SK-N-SH (cell line): ENCODE measurements around the gene TMEM232. TPM values are rescaled to one million over a fixed set of nuclear protein-coding genes. Genes with fewer than 3 reads are reported as not detected.

ENCODE experiments used
- CTCF ChIA-PET: fragments of 300-600, 350-600 bp; formaldehyde crosslinking; extraction: SDS; loops from one replicate; lab custom pipeline; 2021; lab: Yijun Ruan, JAX
- POLR2A ChIA-PET: fragments of 350-600 bp; sonication (Branson Sonifier 250); formaldehyde crosslinking; extraction: SDS; loops from one replicate; lab custom pipeline; 2020; ENCODE audit warnings: antibody characterized with exemption, inconsistent platforms; lab: Yijun Ruan, JAX
- DNase-seq: peaks from one replicate; pipeline ENCODE4 v3.0.0; 2012
- H2AFZ ChIP-seq: fragments of 200-600 bp; sonication (generic); 2 replicates; pipeline ENCODE4 v1.8.1; 2016; ENCODE audit warnings: antibody characterized with exemption, mild to moderate bottlenecking, low read depth
- H3F3A ChIP-seq: fragments of 200-600 bp; sonication (generic); replicated peaks from 2 replicates; pipeline ENCODE3; 2016; ENCODE audit warnings: antibody characterized with exemption, mild to moderate bottlenecking; ENCODE audit not compliant: insufficient read depth
- H3K27ac ChIP-seq, 2 experiments: fragments of 200-500 bp in 1 of 2; fragments of 200-600 bp in 1 of 2; sonication (Bioruptor generic) in 1 of 2; sonication (generic), shearing (Covaris generic) in 1 of 2; 2 replicates each; pipeline versions ENCODE4 v1.5.1 to v1.6.1; 2014 to 2016; ENCODE audit warnings: low read depth in 2 of 2, inconsistent platforms in 1 of 2, low read length in 1 of 2, mild to moderate bottlenecking in 1 of 2, mixed read lengths in 1 of 2
- H3K27me3 ChIP-seq: fragments of 200-600 bp; sonication (generic), shearing (Covaris generic); 2 replicates; pipeline ENCODE4 v1.6.1; 2016; ENCODE audit warnings: mixed run types; ENCODE audit not compliant: insufficient read depth
- H3K36me3 ChIP-seq, 2 experiments: fragments of 200-500 bp in 1 of 2; fragments of 200-600 bp in 1 of 2; sonication (Bioruptor generic) in 1 of 2; sonication (generic) in 1 of 2; replicated peaks in 1 of 2; 2 replicates each; pipeline versions ENCODE3 to v1.5.1; 2014 to 2016; ENCODE audit warnings: low read length in 1 of 2, mild to moderate bottlenecking in 1 of 2; ENCODE audit not compliant: insufficient read depth in 2 of 2, control insufficient read depth in 1 of 2
- H3K4me1 ChIP-seq, 2 experiments: fragments of 200-500 bp in 1 of 2; fragments of 200-600 bp in 1 of 2; sonication (Bioruptor generic) in 1 of 2; sonication (generic), shearing (Covaris generic) in 1 of 2; 2 replicates each; pipeline versions ENCODE4 v1.5.1 to v1.6.1; 2014 to 2016; ENCODE audit warnings: low read depth in 1 of 2, low read length in 1 of 2, mixed run types in 1 of 2; ENCODE audit not compliant: insufficient read depth in 2 of 2, control insufficient read depth in 1 of 2
- H3K4me2 ChIP-seq: fragments of 200-600 bp; sonication (generic), shearing (Covaris generic); 2 replicates; pipeline ENCODE4 v1.6.1; 2017; ENCODE audit warnings: mixed run types
- H3K4me3 ChIP-seq, 2 experiments: fragments of 200-500 bp in 1 of 2; fragments of 200-600 bp in 1 of 2; sonication (Bioruptor generic) in 1 of 2; sonication (generic), shearing (Covaris generic) in 1 of 2; 2 replicates each; pipeline versions ENCODE4 v1.5.1 to v1.8.1; 2014 to 2016; ENCODE audit warnings: low read depth in 2 of 2, inconsistent platforms in 1 of 2, low read length in 1 of 2, mild to moderate bottlenecking in 1 of 2, mixed read lengths in 1 of 2, moderate library complexity in 1 of 2
- H3K79me2 ChIP-seq: fragments of 200-600 bp; sonication (generic); 2 replicates; pipeline ENCODE4 v1.8.1; 2017; ENCODE audit warnings: mild to moderate bottlenecking; ENCODE audit not compliant: insufficient read depth
- H3K9ac ChIP-seq: fragments of 200-600 bp; sonication (generic); 2 replicates; pipeline ENCODE4 v1.6.1; 2017; ENCODE audit warnings: mixed run types
- H3K9me2 ChIP-seq: fragments of 200-600 bp; sonication (generic); 2 replicates; pipeline ENCODE4 v1.6.1; 2017; ENCODE audit warnings: mixed run types
- H3K9me3 ChIP-seq: fragments of 200-600 bp; sonication (generic); 2 replicates; pipeline ENCODE4 v1.6.1; 2017; ENCODE audit warnings: mixed run types, mild to moderate bottlenecking, moderate library complexity
- H4K20me1 ChIP-seq: fragments of 200-600 bp; sonication (generic); 2 replicates; pipeline ENCODE4 v1.6.1; 2017; ENCODE audit warnings: mild to moderate bottlenecking, mixed run types; ENCODE audit not compliant: insufficient read depth
- FOSL2 ChIP-seq: IDR thresholded peaks from 2 replicates; pipeline ENCODE4 v1.4.0; 2012; ENCODE audit warnings: low read depth, mild to moderate bottlenecking, moderate library complexity, borderline replicate concordance
- FOXJ3 ChIP-seq: sonication (generic); formaldehyde crosslinking; IDR thresholded peaks from 2 replicates; pipeline ENCODE4 v1.5.1; 2020; ENCODE audit warnings: mild to moderate bottlenecking, missing genetic modification reagents
- JUND ChIP-seq: IDR thresholded peaks from 2 replicates; pipeline ENCODE4 v1.4.0; 2012
- MEF2A ChIP-seq: IDR thresholded peaks from 2 replicates; pipeline ENCODE4 v1.4.0; 2012; ENCODE audit warnings: low read depth, borderline replicate concordance
- NFIC ChIP-seq: IDR thresholded peaks from 2 replicates; pipeline ENCODE4 v1.4.0; 2012; ENCODE audit warnings: borderline replicate concordance
- RFX5 ChIP-seq: IDR thresholded peaks from 2 replicates; pipeline ENCODE4 v1.6.1; 2012; ENCODE audit warnings: mild to moderate bottlenecking, improper control_type of control experiment, low read length
- TAF1 ChIP-seq: IDR thresholded peaks from 2 replicates; pipeline ENCODE4 v1.6.1; 2012; ENCODE audit warnings: low read depth, mild to moderate bottlenecking, low read length, moderate library complexity, borderline replicate concordance
- YY1 ChIP-seq: IDR thresholded peaks from 2 replicates; pipeline ENCODE4 v1.4.0; 2012; ENCODE audit warnings: low read depth, mild to moderate bottlenecking
- WGBS: methylation state at CpG from one replicate; pipeline ENCODE4 v1.1.6; 2017; ENCODE audit warnings: low lambda C conversion rate; 5-methylcytosine and 5-hydroxymethylcytosine counted together
- polyA plus RNA-seq, 3 experiments: library from polyadenylated mRNA; depleted of rRNA; stranded (reverse); fragments of >200 nt; gene quantifications; 2 replicates each; pipeline ENCODE4 v1.2.3, GENCODE V29; 2012
- TF ChIP-seq, protein P1 (sequence below): fragments of 200-600 bp; sonication (generic); IDR thresholded peaks from 2 replicates; pipeline ENCODE4 v1.6.1; 2017; ENCODE audit warnings: antibody characterized with exemption, mild to moderate bottlenecking, moderate library complexity
- TF ChIP-seq, protein P2 (sequence below): IDR thresholded peaks from 2 replicates; pipeline ENCODE4 v1.4.0; 2012; ENCODE audit warnings: low read depth, borderline replicate concordance

TMEM232 gene
- polyA plus RNA-seq, 1 of the 3 experiments (the other 2 are of a cell fraction), result 0.66 TPM

DNA sequence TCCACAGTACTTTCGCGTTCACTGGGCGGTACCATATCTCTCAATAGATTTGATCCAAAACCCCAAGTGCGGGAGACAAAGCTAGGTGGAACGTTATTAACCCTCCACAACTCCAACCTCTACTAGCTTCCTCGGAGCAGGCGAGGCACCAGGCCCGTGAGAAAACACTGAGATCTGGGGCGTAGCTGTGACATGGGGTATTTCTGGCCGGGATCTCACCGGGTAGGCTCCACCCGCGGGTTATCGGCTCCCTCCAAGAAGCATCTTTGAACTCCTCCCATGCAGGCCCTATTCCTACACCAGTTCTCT is 12.0 kb upstream of the TMEM232 start:
- WGBS, result 1% methylated on average over 14 of the region's 14 CpGs
- peak overlapping the region; percentile 57 to 74 for H3K4me3 ChIP-seq
- peaks cover 10 to 11% of the 10 kb centered on the region in 2 experiments for H3K36me3 ChIP-seq
- peak overlapping the region; percentile 90 for H2AFZ ChIP-seq
- POLR2A ChIA-PET, result interaction anchor here (1.3 to 1.4 kb wide), 2 partner anchors 11 to 126 kb away, joined by 3 read pairs; no protein-coding TSS in a partner anchor
- H3K27me3 ChIP-seq, result no peaks in the 10 kb centered on the region
- peaks cover 8% of the 10 kb centered on the region for H3F3A ChIP-seq
- no peaks in the 10 kb centered on the region; a peak in 1 of 4 replicates for H3K4me1 ChIP-seq
- TF ChIP-seq JUND, result no peak
- TF ChIP-seq FOXJ3 (CRISPR knock-in tag), result no peak
- TF ChIP-seq FOSL2, result no peak
- H3K9ac ChIP-seq, result peak overlapping the region; percentile 59
- peak; percentile 80 for DNase-seq
- peak overlapping the region; percentile 79 for H3K4me2 ChIP-seq
- CTCF ChIA-PET, result interaction anchor here (0.9 kb wide), 1 partner anchor 756 kb away, joined by 3 read pairs; no protein-coding TSS in a partner anchor
- no peaks in the 10 kb centered on the region for H3K9me2 ChIP-seq
- H3K9me3 ChIP-seq, result no peaks in the 10 kb centered on the region
- H4K20me1 ChIP-seq, result no peaks in the 10 kb centered on the region
- H3K79me2 ChIP-seq, result peaks cover 41% of the 10 kb centered on the region
- peak overlapping the region; percentile 77 to 85 for H3K27ac ChIP-seq

DNA sequence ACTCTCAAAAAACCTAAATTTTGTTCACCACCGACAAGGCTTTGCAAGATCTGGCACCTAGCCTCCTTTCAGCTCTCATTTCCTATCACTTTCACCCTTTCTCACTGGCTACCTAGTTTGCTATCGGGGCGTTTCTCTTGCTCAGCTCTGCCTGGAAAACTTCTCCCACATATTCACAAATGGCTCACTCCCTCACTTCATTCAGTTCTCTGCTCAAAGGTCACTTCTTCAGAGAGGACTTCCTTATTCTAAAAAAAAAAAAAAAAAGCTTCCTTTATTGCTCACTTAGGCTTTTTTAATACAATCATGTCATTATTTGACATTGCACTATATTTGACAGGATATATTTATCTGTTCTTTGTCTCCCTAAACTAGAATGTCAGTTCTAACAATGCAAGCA is 10.3 kb upstream of the TMEM232 start:
- peaks cover 30% of the 10 kb centered on the region for H3K79me2 ChIP-seq
- H3K27ac ChIP-seq, result no peak overlapping the region
- no peak for DNase-seq
- 89% methylated on average over 3 of the region's 3 CpGs for WGBS
- H3K9me3 ChIP-seq, result no peaks in the 10 kb centered on the region
- CTCF ChIA-PET, result interaction anchor here (1.6 kb wide), 1 partner anchor 10 kb away, joined by 6 read pairs; the partner anchor contains the start of gene TMEM232
- H3K36me3 ChIP-seq, result no peaks in the 10 kb centered on the region
- no peak for TF ChIP-seq NFIC
- TF ChIP-seq, all 33 proteins: peak for 0
- no peak overlapping the region for H3K9ac ChIP-seq
- H3K27me3 ChIP-seq, result no peaks in the 10 kb centered on the region
- H3K4me2 ChIP-seq, result no peak overlapping the region
- POLR2A ChIA-PET, result no interaction called here
- H3K9me2 ChIP-seq, result no peaks in the 10 kb centered on the region
- no peaks in the 10 kb centered on the region for H4K20me1 ChIP-seq
- H3K4me3 ChIP-seq, result no peak overlapping the region
- H3F3A ChIP-seq, result peaks cover 8% of the 10 kb centered on the region
- H3K4me1 ChIP-seq, result no peaks in the 10 kb centered on the region; a peak in 1 of 4 replicates
- no peak overlapping the region for H2AFZ ChIP-seq

DNA sequence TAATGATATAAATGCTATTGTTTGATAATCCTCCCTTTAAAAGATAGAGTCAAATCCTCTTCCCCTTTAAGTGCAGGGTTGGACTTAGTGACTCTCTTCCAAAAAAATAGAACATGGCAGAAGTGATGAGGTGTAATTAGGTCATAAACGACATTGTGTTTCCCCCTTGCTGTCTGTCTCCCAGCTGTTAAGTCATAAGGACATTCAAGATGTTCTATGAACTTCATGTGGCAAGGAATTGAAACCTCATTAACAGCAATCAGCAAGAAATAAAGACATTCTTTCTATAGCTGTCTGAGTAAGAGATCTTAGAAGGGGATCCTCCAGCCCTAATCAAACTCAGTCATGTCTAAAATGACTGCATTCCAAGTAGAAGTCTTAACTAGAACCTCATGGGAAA is 9.1 kb upstream of the TMEM232 start:
- Histone ChIP-seq H3K9me2 (no peaks in the 10 kb centered on the region), H3K79me2 (peaks cover 18% of the 10 kb centered on the region), H3K27me3 (no peaks in the 10 kb centered on the region), H3K9me3 (no peaks in the 10 kb centered on the region)
- TF ChIP-seq RFX5 (no peak), TAF1 (no peak), YY1 (no peak), MEF2A (no peak)
- TF ChIP-seq, protein P1, sequence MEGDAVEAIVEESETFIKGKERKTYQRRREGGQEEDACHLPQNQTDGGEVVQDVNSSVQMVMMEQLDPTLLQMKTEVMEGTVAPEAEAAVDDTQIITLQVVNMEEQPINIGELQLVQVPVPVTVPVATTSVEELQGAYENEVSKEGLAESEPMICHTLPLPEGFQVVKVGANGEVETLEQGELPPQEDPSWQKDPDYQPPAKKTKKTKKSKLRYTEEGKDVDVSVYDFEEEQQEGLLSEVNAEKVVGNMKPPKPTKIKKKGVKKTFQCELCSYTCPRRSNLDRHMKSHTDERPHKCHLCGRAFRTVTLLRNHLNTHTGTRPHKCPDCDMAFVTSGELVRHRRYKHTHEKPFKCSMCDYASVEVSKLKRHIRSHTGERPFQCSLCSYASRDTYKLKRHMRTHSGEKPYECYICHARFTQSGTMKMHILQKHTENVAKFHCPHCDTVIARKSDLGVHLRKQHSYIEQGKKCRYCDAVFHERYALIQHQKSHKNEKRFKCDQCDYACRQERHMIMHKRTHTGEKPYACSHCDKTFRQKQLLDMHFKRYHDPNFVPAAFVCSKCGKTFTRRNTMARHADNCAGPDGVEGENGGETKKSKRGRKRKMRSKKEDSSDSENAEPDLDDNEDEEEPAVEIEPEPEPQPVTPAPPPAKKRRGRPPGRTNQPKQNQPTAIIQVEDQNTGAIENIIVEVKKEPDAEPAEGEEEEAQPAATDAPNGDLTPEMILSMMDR, result no peak
- TF ChIP-seq, protein P2, sequence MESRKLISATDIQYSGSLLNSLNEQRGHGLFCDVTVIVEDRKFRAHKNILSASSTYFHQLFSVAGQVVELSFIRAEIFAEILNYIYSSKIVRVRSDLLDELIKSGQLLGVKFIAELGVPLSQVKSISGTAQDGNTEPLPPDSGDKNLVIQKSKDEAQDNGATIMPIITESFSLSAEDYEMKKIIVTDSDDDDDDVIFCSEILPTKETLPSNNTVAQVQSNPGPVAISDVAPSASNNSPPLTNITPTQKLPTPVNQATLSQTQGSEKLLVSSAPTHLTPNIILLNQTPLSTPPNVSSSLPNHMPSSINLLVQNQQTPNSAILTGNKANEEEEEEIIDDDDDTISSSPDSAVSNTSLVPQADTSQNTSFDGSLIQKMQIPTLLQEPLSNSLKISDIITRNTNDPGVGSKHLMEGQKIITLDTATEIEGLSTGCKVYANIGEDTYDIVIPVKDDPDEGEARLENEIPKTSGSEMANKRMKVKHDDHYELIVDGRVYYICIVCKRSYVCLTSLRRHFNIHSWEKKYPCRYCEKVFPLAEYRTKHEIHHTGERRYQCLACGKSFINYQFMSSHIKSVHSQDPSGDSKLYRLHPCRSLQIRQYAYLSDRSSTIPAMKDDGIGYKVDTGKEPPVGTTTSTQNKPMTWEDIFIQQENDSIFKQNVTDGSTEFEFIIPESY, result no peak
- TF ChIP-seq, all 33 proteins: peak for 0
- no peaks in the 10 kb centered on the region for H3K36me3 ChIP-seq
- ChIA-PET POLR2A (no interaction called here), CTCF (interaction anchor here (1.6 kb wide), 1 partner anchor 9 kb away, joined by 6 read pairs; the partner anchor contains the start of gene TMEM232)
- no peaks in the 10 kb centered on the region; a peak in 1 of 4 replicates for H3K4me1 ChIP-seq
- no peak overlapping the region for H3K27ac ChIP-seq
- DNase-seq, result no peak
- 27% methylated on average over 1 of the region's 1 CpG for WGBS
- H3K4me3 ChIP-seq, result no peak overlapping the region
- no peak overlapping the region for H3K9ac ChIP-seq
- H3F3A ChIP-seq, result peaks cover 8% of the 10 kb centered on the region
- no peaks in the 10 kb centered on the region for H4K20me1 ChIP-seq
- no peak overlapping the region for H3K4me2 ChIP-seq
- H2AFZ ChIP-seq, result no peak overlapping the region
